Epithelial cell of proximal tubule (primary cell): ENCODE data around the gene CDKN2C. TPM values are rescaled to one million over a fixed set of nuclear protein-coding genes. Genes with fewer than 3 reads are reported as not detected.
"Not testable (repeated sequence)": the region's sequence is repeated elsewhere in the genome, so short reads cannot be mapped to it uniquely, and the experiment has no call there.

Source experiments
- DNase-seq: peaks from one replicate; pipeline ENCODE4 v3.0.0-alpha.2; 2011; ENCODE audit warnings: low read depth
- H3K4me3 ChIP-seq: 2 replicates; pipeline ENCODE4 v1.5.1; 2011; ENCODE audit warnings: low read depth, mild to moderate bottlenecking, low read length
- total RNA-seq: library from RNA; depleted of rRNA; stranded (reverse); fragments of >200 nt; gene quantifications from 2 replicates; pipeline ENCODE4 v1.2.3, GENCODE V29; 2015
- TF ChIP-seq, protein P1 (sequence below): conservative IDR thresholded peaks from 2 replicates; pipeline ENCODE4 v1.5.1; 2012; ENCODE audit warnings: low read depth, mild to moderate bottlenecking, low read length

The CDKN2C gene
- total RNA-seq, 1 donor from 2014 or later = 2.8 TPM

DNA sequence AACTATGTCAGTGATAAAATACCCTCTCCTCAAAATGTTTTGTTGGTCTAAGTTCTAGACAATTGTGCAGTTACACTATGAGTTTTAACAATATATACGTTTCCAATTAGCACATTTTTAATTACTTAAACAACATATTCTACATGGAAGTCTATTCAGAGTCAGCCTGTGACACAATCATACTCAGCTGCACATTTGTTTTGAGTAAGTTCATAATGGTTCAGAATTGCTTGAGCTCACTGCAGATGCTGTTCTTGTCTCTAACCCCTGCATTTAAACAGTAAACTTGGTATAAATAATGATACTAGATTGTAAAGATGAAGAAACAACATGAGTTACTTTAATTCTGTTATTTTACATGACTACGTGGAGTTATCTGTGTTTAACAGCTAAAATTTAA, 30.6 kb downstream of the CDKN2C start:
- DNase-seq = no peak
- H3K4me3 ChIP-seq = no peak overlapping the region
- TF ChIP-seq, protein P1, sequence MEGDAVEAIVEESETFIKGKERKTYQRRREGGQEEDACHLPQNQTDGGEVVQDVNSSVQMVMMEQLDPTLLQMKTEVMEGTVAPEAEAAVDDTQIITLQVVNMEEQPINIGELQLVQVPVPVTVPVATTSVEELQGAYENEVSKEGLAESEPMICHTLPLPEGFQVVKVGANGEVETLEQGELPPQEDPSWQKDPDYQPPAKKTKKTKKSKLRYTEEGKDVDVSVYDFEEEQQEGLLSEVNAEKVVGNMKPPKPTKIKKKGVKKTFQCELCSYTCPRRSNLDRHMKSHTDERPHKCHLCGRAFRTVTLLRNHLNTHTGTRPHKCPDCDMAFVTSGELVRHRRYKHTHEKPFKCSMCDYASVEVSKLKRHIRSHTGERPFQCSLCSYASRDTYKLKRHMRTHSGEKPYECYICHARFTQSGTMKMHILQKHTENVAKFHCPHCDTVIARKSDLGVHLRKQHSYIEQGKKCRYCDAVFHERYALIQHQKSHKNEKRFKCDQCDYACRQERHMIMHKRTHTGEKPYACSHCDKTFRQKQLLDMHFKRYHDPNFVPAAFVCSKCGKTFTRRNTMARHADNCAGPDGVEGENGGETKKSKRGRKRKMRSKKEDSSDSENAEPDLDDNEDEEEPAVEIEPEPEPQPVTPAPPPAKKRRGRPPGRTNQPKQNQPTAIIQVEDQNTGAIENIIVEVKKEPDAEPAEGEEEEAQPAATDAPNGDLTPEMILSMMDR = no peak

DNA sequence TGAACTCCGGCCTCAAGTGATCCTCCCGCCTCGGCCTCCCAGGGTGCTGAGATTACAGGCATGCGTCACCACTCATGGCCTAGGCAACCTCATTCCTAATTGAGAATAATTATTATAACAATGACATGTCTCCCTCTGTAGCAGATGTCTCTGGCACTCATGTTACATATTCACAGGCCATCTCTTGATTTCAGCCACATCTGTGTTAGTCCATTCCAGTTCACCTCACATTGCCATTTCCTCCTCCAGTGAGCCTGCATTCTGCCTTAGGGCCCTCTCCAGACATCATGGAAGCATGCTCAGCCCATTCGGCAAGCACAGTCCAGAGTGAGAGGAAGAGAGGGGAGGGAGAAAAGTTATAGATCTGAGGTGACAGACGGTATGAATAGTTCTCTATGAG, 32.5 kb downstream of the CDKN2C start:
- no peak for DNase-seq
- H3K4me3 ChIP-seq = no peak overlapping the region
- TF ChIP-seq, protein P1 = no peak

DNA sequence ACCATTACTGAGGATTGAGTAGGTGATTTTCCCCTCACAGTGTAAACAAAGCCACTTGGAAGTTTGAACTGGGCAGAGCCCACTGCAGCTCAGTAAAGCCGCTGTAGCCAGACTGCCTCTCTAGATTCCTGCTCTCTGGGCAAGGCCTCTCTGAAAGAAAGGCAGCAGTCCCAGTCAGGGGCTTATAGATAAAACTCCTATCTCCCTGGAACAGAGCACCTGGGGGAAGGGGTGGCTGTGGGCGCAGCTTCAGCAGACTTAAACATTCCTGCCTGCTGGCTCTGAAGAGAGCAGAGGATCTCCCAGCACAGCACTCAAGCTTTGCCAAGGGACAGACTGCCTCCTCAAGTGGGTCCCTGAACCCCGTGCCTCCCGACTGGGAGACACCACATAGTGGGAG, 35.5 kb downstream of the CDKN2C start:
- H3K4me3 ChIP-seq, DNase-seq: not testable (repeated sequence)

DNA sequence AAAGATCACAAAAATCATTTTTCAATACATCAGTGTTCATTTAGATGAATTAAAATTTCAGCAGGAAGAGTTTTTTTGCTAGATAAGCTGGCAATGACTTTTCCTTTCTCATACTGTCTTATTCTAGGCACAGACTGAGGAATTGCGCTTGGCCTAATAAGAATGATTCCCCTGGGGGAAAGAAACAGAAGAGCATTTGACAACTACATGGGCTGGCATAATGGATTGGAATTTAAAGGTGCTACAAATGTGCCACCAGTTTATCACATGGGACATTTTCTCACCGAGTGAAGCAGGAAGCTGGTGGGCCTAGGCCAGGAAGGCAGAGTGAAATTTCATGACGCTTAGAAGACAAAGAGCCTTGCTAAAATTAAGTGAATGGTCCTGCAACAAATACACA, 39.3 kb downstream of the CDKN2C start:
- no peak overlapping the region for H3K4me3 ChIP-seq
- TF ChIP-seq, protein P1 = no peak
- DNase-seq = no peak

DNA sequence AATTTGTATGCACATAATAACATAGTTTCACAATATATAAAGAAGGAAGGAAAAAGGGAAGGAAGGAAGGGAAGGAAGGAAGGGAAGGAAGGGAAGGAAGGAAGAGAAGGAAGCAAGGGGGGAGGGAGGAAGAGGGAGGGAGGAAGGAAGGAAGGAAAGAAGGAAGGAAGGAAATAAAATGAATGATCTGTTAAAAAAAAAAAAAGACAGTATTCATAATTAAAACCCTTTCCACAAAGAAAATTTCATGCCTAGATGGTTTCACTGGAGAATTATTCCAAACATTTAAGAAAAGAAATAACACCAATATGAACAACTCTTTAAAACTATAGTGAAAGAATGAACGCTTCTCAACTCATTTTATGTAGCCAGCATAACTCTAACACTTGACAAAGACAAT, 44.8 kb downstream of the CDKN2C start:
- DNase-seq = no peak
- no peak overlapping the region for H3K4me3 ChIP-seq
- TF ChIP-seq, protein P1 = no peak

DNA sequence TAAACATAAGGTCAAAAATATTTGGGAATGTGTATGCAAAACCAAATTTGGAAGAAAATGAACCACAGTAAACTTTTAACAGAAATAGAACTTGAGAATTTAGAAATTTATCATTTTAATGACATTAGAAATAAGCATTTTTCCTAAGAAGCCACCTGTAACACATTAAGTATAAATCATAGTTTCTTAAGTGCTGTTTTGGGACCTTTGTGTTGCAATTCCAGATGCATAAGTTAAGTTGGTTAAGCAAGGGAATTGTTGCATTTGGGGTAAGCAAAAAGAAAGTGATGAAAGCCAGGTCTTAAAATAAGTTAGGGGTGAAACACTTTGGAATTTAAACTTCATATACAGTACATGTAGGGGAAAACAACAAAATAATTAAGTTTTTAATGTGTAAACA, 49.8 kb downstream of the CDKN2C start:
- no peak overlapping the region for H3K4me3 ChIP-seq
- TF ChIP-seq, protein P1 = no peak
- DNase-seq = no peak

Other genes with a start within 250 kb of the CDKN2C start
- 52.2 and 54.1 TPM in 2 replicates for gene FAF1, start 10.0 kb upstream of the CDKN2C start, total RNA-seq
- gene C1orf185, start 132.0 kb downstream of the CDKN2C start, total RNA-seq = not detected in 2 replicates